ENCODE results near the gene ZNG1B. TPM values are rescaled to one million over a fixed set of nuclear protein-coding genes. Genes with fewer than 3 reads are reported as not detected.
A peak's percentile ranks its signal among the peaks of the same experiment; 100 is the strongest.
"Not testable (repeated sequence)": the region's sequence is repeated elsewhere in the genome, so short reads cannot be mapped to it uniquely, and the experiment has no call there.

The ZNG1B gene
- total RNA-seq (2014; rRNA removed), result 44.0 and 48.7 TPM in 2 replicates
- percentile 84 among the genes with signal in this experiment for Bru-seq, nascent RNA
- percentile 81 among the genes with signal in this experiment for BruChase-seq, experiment 1, labeled RNA remaining after a 6-hour chase
- BruChase-seq, experiment 2, labeled RNA remaining after a 2-hour chase, result percentile 88 among the genes with signal in this experiment
- long read RNA-seq, transcript CBWD2-201 (15 exons, 1,812 nt), result major isoform, 28 of 77 reads
- long read RNA-seq, transcript CBWD2-209 (3 exons, 880 nt), result minor isoform, 7 of 77 reads
- long read RNA-seq, transcript CBWD2-202 (16 exons, 1,740 nt), result minor isoform, 11 of 77 reads
- long read RNA-seq, partial matches to known transcripts, result 15 of 77 reads
- long read RNA-seq, other reads (novel, unspliced or antisense), result 13 of 77 reads

- intact Hi-C loops (cut with micrococcal nuclease); H3K9me2 ChIP-seq (replicated peaks; ENCODE audit: low read length); POLR2A ChIA-PET (ENCODE audit: unreplicated experiment); CTCF ChIA-PET; H3K36me3 ChIP-seq (ENCODE audit: low read depth, low read length); ATAC-seq; H3K4me1 ChIP-seq (ENCODE audit: insufficient read depth, low read length); H3K9me3 ChIP-seq (ENCODE audit: low read length); H4K20me1 ChIP-seq (ENCODE audit: low read length); H3K27me3 ChIP-seq (ENCODE audit: low read length); H3K79me2 ChIP-seq (ENCODE audit: low read length); H3F3A ChIP-seq (ENCODE audit: low read length, unreplicated experiment): not testable (repeated sequence)
- Histone ChIP-seq H2AFZ (ENCODE audit: low read length) (0 out of 2 replicates have a peak within 1 kb of the TSS, but pooled peaks have one; percentile 45), H3K27ac (ENCODE audit: low read length) (peak within 1 kb of the TSS; percentile 66), H3K9ac (ENCODE audit: low read length) (peak within 1 kb of the TSS; percentile 78), H3K4me2 (ENCODE audit: low read length) (peak within 1 kb of the TSS; percentile 75), H3K4me3 (ENCODE audit: low read length) (peak within 1 kb of the TSS; percentile 75)
- BruUV-seq (replicated peaks), result TSS peak; percentile 88
- DNase-seq, result peak; percentile 9
Observed at GRCh38 chr2:113437508-113438465, at the start of gene ZNG1B. Gene ZNG1B (plus strand): TSS chr2:113437691. CDS start chr2:113437869, 178 bp downstream.

GRCh38 chr2:113390124-113390849 is 47.2 kb upstream of the ZNG1B start:
- no peaks in the 10 kb centered on the region for H4K20me1 ChIP-seq (ENCODE audit: low read length)
- peak overlapping the region; percentile 55 for H2AFZ ChIP-seq (ENCODE audit: low read length)
- peak; percentile 87 for DNase-seq
- peak; percentile 73 for ATAC-seq
- H3K4me2 ChIP-seq (ENCODE audit: low read length), result peak overlapping the region; percentile 50
- POLR2A ChIA-PET (ENCODE audit: unreplicated experiment), result no interaction called here
- no peaks in the 10 kb centered on the region for H3K9me3 ChIP-seq (ENCODE audit: low read length)
- no peaks in the 10 kb centered on the region for H3K79me2 ChIP-seq (ENCODE audit: low read length)
- no peaks in the 10 kb centered on the region for H3K9me2 ChIP-seq (replicated peaks; ENCODE audit: low read length)
- intact Hi-C loops (cut with micrococcal nuclease), result loop anchor here (2.0 kb wide), 2 partner anchors 185 to 253 kb away; no protein-coding TSS in a partner anchor
- no peaks in the 10 kb centered on the region for H3K27me3 ChIP-seq (ENCODE audit: low read length)
- no peak for TF ChIP-seq EZH2 (IDR thresholded peaks at IDR 0.05; ENCODE audit: low read length, unreplicated experiment)
- TF ChIP-seq CTCF (conservative IDR thresholded peaks at IDR 0.05; ENCODE audit: low read depth, low read length), result peak; percentile 92
- H3K9ac ChIP-seq (ENCODE audit: low read length), result no peak overlapping the region
- H3K27ac ChIP-seq (ENCODE audit: low read length), result no peak overlapping the region
- no peaks in the 10 kb centered on the region for H3K4me1 ChIP-seq (ENCODE audit: insufficient read depth, low read length)
- H3F3A ChIP-seq (ENCODE audit: low read length, unreplicated experiment), result no peaks in the 10 kb centered on the region
- H3K36me3 ChIP-seq (ENCODE audit: low read depth, low read length), result no peaks in the 10 kb centered on the region
- no TSS peak for BruUV-seq (replicated peaks)
- no peak overlapping the region; the same call in 1 of the 2 replicates for H3K4me3 ChIP-seq (ENCODE audit: low read length)
- CTCF ChIA-PET, result interaction anchor here (1.0 to 1.5 kb wide), 4 partner anchors 150 to 252 kb away, joined by 4 to 6 read pairs (median 4); no protein-coding TSS in a partner anchor

- Histone ChIP-seq H3K9me2 (replicated peaks; ENCODE audit: low read length) (no peaks in the 10 kb centered on the region), H3K79me2 (ENCODE audit: low read length) (no peaks in the 10 kb centered on the region), H2AFZ (ENCODE audit: low read length) (no peak overlapping the region), H3K9ac (ENCODE audit: low read length) (no peak overlapping the region), H3K27me3 (ENCODE audit: low read length) (no peaks in the 10 kb centered on the region), H3K36me3 (ENCODE audit: low read depth, low read length) (no peaks in the 10 kb centered on the region), H3F3A (ENCODE audit: low read length, unreplicated experiment) (no peaks in the 10 kb centered on the region), H3K4me3 (ENCODE audit: low read length) (no peak overlapping the region), H3K4me1 (ENCODE audit: insufficient read depth, low read length) (no peaks in the 10 kb centered on the region), H3K9me3 (ENCODE audit: low read length) (no peaks in the 10 kb centered on the region), H3K27ac (ENCODE audit: low read length) (no peak overlapping the region), H3K4me2 (ENCODE audit: low read length) (no peak overlapping the region), H4K20me1 (ENCODE audit: low read length) (no peaks in the 10 kb centered on the region)
- BruUV-seq (replicated peaks), result no TSS peak
- TF ChIP-seq EZH2phosphoT487 (IDR thresholded peaks at IDR 0.05; ENCODE audit: borderline replicate concordance, low read length) (no peak), CTCF (conservative IDR thresholded peaks at IDR 0.05; ENCODE audit: low read depth, low read length) (no peak), EZH2 (IDR thresholded peaks at IDR 0.05; ENCODE audit: low read length, unreplicated experiment) (no peak)
- no peak for ATAC-seq
- intact Hi-C loops (cut with micrococcal nuclease), result loop anchor here (2.0 kb wide), 2 partner anchors 186 to 254 kb away; no protein-coding TSS in a partner anchor
- ChIA-PET CTCF (interaction anchor here (1.2 kb wide), 1 partner anchor 192 kb away, joined by 4 read pairs; no protein-coding TSS in a partner anchor), POLR2A (ENCODE audit: unreplicated experiment) (no interaction called here)
- DNase-seq, result no peak
Observed at GRCh38 chr2:113391073-113391472, 46.4 kb upstream of the ZNG1B start.

Data from PC-3 (cell line).